ENCODE data around the gene FGGY. TPM values are rescaled to one million over a fixed set of nuclear protein-coding genes. Genes with fewer than 3 reads are reported as not detected.

FGGY gene
- total RNA-seq, 4 donors from 2014 or later = 24.9 to 35.9 (median 30.5) TPM

DNA sequence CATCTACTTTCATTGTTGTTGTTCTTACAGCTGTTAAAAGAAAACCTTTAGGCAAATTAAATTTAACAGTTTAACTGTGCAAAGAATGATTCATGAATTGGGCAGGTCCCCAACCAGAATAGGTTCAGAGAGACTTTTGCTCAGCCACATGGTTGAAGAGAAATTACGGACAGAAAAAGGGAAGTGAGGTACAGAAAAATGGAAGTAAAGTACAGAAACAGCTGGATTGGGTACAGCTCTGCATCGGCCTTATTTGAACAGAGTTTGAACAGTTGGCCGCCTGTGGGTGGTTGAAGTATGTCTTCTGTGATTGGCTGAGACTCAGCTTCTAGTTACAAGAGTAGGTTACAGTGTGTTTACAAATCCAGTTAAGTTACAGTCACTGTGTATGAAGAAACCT, 210.1 kb downstream of the FGGY start:
- ATAC-seq (peak; percentile 97 to 98), DNase-seq (peak; percentile 61 to 81)
- in situ Hi-C loops (cut with MboI; ENCODE audit: low sequenced_read_pairs in 4 of 4) (loop anchor here in 3 of 4 donors (25.0 kb wide), 1 partner anchor 180 kb away; no protein-coding TSS in a partner anchor), intact Hi-C loops (cut with DNase I; ENCODE audit: low total_unique reads) (loop anchor here (5.0 kb wide), 1 partner anchor 725 kb away; the partner anchor contains the start of gene JUN)
- TF ChIP-seq POLR2A (IDR thresholded peaks at IDR 0.05) = no peak
- TF ChIP-seq, protein P1, sequence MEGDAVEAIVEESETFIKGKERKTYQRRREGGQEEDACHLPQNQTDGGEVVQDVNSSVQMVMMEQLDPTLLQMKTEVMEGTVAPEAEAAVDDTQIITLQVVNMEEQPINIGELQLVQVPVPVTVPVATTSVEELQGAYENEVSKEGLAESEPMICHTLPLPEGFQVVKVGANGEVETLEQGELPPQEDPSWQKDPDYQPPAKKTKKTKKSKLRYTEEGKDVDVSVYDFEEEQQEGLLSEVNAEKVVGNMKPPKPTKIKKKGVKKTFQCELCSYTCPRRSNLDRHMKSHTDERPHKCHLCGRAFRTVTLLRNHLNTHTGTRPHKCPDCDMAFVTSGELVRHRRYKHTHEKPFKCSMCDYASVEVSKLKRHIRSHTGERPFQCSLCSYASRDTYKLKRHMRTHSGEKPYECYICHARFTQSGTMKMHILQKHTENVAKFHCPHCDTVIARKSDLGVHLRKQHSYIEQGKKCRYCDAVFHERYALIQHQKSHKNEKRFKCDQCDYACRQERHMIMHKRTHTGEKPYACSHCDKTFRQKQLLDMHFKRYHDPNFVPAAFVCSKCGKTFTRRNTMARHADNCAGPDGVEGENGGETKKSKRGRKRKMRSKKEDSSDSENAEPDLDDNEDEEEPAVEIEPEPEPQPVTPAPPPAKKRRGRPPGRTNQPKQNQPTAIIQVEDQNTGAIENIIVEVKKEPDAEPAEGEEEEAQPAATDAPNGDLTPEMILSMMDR (IDR thresholded peaks at IDR 0.05 in 4 of 5, conservative IDR thresholded peaks at IDR 0.05 in 1 of 5) = no peak
- H3K27ac ChIP-seq = peak overlapping the region; percentile 45 to 72 (median 66)
- H3K36me3 ChIP-seq = no peaks in the 10 kb centered on the region
- peaks cover 24 to 29% of the 10 kb centered on the region in 2 donors for H3K4me1 ChIP-seq
- H3K9me3 ChIP-seq = no peaks in the 10 kb centered on the region
- H3K4me3 ChIP-seq = peak overlapping the region; percentile 8 to 37 (median 24)
- no peaks in the 10 kb centered on the region for H3K27me3 ChIP-seq

DNA sequence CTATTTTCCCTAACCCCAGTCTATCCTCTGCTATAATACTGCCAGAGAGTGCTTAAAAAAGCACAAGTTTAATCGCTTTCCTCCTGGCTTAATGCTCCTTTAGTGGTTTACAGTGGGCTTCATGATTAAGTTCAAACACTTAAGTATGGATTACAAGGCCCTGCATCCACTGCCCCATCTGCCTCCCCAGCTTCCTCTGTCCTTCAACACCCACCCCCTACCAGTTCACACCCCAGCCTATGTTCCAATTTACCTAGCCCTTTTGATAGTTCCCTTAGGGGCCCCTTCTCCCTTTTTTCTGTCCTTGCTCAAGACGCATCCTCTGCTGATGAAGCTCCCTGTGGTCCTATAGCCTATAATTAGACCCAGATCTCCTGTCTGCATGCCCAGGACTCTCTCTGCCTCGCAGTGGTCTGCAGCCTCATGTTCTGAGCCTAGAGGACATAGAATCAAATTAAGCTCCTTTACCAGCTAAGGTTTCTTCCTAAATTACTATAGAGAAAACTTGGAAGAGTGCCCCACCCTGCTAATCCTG, 212.5 kb downstream of the FGGY start:
- TF ChIP-seq POLR2A (IDR thresholded peaks at IDR 0.05) = no peak
- intact Hi-C loops (cut with DNase I; ENCODE audit: low total_unique reads) = loop anchor here (5.0 kb wide), 1 partner anchor 727 kb away; the partner anchor contains the start of gene JUN

DNA sequence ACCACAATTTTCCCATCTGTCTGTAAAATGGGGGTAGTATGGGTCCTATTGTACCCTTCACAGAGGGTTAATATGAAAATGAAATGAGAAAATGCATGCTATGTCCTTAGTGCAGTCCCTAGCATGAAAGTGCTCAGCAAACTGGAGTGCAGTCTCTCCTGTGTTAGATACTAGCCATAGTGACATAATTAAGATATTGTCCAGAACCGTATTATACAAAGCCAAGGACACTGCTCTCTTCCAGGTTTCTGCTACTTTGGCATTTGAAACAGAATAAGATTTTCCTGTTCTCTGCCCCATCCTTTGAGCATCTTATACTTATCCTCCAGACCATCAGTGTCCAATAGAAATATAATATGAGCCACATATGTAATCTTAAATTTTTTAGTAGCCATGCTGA, 213.4 kb downstream of the FGGY start:
- DNase-seq = no peak
- ATAC-seq = no peak
- in situ Hi-C loops (cut with MboI; ENCODE audit: low sequenced_read_pairs in 4 of 4) (loop anchor here in 3 of 4 donors (25.0 kb wide), 1 partner anchor 177 kb away; no protein-coding TSS in a partner anchor), intact Hi-C loops (cut with DNase I; ENCODE audit: low total_unique reads) (no loop called here)
- TF ChIP-seq POLR2A (IDR thresholded peaks at IDR 0.05) = no peak
- TF ChIP-seq, protein P1 (IDR thresholded peaks at IDR 0.05 in 4 of 5, conservative IDR thresholded peaks at IDR 0.05 in 1 of 5) = no peak
- no peaks in the 10 kb centered on the region for H3K27me3 ChIP-seq
- no peak overlapping the region for H3K4me3 ChIP-seq
- H3K4me1 ChIP-seq = peaks cover 33 to 36% of the 10 kb centered on the region in 2 donors
- no peak overlapping the region for H3K27ac ChIP-seq
- H3K36me3 ChIP-seq = no peaks in the 10 kb centered on the region
- H3K9me3 ChIP-seq = no peaks in the 10 kb centered on the region

More for the DNA sequence above, 212.5 kb downstream of the FGGY start:
- ATAC-seq = no peak
- in situ Hi-C loops (cut with MboI; ENCODE audit: low sequenced_read_pairs in 4 of 4) = loop anchor here in 3 of 4 donors (25.0 kb wide), 1 partner anchor 178 kb away; no protein-coding TSS in a partner anchor
- DNase-seq = no peak
- Histone ChIP-seq H3K36me3 (no peaks in the 10 kb centered on the region), H3K4me1 (peaks cover 29 to 35% of the 10 kb centered on the region in 2 donors), H3K9me3 (no peaks in the 10 kb centered on the region), H3K27ac (no peak overlapping the region), H3K4me3 (no peak overlapping the region), H3K27me3 (no peaks in the 10 kb centered on the region)

DNA sequence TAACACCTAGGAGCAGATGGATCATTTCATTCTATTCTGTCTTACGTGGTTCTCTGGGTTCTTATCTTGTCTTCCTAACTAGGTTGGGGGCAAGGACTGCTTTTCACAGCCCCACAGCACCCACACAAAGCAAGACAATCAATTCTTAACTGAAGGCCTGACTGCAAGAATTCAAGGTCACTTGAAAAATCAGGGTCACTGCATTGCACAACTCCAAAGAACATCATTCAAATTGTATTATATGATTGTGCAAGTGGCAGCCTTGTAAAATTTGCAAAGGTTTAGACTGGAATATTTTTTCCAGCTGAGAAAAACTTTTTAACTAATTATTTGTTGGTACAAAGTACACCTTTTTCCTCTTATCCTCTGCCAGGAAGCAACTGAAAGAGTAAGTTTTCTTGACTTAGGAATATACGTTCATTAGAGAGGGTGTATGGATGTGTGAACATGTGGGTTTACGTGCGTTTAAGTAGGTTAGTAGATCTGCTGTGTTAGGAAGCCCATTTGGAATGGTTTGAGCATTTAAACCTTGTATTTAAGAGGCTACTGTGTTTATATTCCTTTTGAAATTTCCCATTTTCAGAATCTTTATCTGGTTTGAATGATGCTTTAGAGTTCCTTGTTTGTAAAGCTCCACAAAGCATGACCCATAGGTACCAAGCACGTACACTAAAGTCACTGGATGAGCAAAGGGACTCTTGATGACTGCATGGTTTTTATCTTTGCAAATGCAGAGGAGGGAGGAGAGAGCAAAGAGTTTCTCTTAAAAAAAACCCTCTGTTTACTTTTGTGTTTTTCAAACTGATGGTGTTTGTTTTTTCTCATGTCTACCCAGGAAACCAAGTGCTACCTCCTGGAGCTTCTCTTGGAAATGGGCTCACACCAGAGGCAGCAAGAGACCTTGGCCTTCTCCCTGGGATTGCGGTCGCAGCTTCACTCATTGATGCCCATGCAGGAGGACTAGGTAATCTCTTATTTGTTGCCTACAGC, 214.9 kb downstream of the FGGY start:
- H3K36me3 ChIP-seq = no peaks in the 10 kb centered on the region
- intact Hi-C loops (cut with DNase I; ENCODE audit: low total_unique reads) = no loop called here
- ATAC-seq = no peak
- H3K27me3 ChIP-seq = no peaks in the 10 kb centered on the region
- no peak for TF ChIP-seq POLR2A (IDR thresholded peaks at IDR 0.05)
- TF ChIP-seq, protein P1 (IDR thresholded peaks at IDR 0.05 in 4 of 5, conservative IDR thresholded peaks at IDR 0.05 in 1 of 5) = no peak
- DNase-seq = no peak
- no peak overlapping the region for H3K4me3 ChIP-seq
- peaks cover 32 to 37% of the 10 kb centered on the region in 2 donors for H3K4me1 ChIP-seq
- peak overlapping the region in 1 of 4 donors; percentile 19 for H3K27ac ChIP-seq
- no peaks in the 10 kb centered on the region for H3K9me3 ChIP-seq
- in situ Hi-C loops (cut with MboI; ENCODE audit: low sequenced_read_pairs in 4 of 4) = loop anchor here in 3 of 4 donors (25.0 kb wide), 1 partner anchor 176 kb away; no protein-coding TSS in a partner anchor
